Panc1 (cell line): Measurements from ENCODE around the gene FBLN2.

ENCODE experiments used
- CTCF ChIP-seq: fragments of 450-650 bp; IDR thresholded peaks from 2 replicates; pipeline ENCODE4 v1.5.1; 2017; ENCODE audit warnings: mild to moderate bottlenecking
- POLR2AphosphoS5 ChIP-seq: IDR thresholded peaks from 2 replicates; pipeline ENCODE4 v1.6.1; 2012; ENCODE audit warnings: mild to moderate bottlenecking, low read depth, low read length, moderate library complexity

GRCh38 chr3:13651775-13652428 lies 103.0 kb downstream of the FBLN2 start:
- no peak for TF ChIP-seq CTCF
- no peak for TF ChIP-seq POLR2AphosphoS5
